ENCODE results near the gene LCLAT1.

Gene LCLAT1

DNA sequence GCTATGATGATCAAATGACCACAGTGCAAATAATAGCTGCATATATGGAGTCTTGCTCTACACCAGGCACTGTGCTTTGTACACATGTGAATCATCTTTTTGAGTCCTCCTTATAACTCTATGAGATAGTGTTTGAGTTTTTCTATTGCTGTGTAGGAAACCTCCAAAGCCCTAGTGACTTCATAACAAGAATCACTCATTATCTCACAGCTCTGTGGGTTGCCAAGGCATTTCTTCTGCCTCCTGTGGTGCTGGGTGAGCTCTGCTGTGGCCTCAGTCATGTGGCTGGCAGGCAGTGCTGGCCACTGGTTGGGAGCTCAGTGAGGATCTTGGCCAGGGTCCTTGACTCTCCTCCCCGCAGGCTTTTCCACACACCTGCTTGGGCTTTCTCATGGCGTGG is 206.8 kb downstream of the LCLAT1 start:
- TF ChIP-seq, protein P1, sequence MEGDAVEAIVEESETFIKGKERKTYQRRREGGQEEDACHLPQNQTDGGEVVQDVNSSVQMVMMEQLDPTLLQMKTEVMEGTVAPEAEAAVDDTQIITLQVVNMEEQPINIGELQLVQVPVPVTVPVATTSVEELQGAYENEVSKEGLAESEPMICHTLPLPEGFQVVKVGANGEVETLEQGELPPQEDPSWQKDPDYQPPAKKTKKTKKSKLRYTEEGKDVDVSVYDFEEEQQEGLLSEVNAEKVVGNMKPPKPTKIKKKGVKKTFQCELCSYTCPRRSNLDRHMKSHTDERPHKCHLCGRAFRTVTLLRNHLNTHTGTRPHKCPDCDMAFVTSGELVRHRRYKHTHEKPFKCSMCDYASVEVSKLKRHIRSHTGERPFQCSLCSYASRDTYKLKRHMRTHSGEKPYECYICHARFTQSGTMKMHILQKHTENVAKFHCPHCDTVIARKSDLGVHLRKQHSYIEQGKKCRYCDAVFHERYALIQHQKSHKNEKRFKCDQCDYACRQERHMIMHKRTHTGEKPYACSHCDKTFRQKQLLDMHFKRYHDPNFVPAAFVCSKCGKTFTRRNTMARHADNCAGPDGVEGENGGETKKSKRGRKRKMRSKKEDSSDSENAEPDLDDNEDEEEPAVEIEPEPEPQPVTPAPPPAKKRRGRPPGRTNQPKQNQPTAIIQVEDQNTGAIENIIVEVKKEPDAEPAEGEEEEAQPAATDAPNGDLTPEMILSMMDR (IDR thresholded peaks at IDR 0.05; ENCODE audit: insufficient read depth, low read length, poor library complexity, severe bottlenecking) = no peak
- no peak for TF ChIP-seq EZH2phosphoT487 (conservative IDR thresholded peaks at IDR 0.05; ENCODE audit: low read length)
- H4K20me1 ChIP-seq (ENCODE audit: low read depth, low read length) = no peaks in the 10 kb centered on the region
- no peak overlapping the region for H3K27ac ChIP-seq (ENCODE audit: low read depth, low read length)
- H3K9me3 ChIP-seq (ENCODE audit: insufficient read depth, low read length) = no peaks in the 10 kb centered on the region
- no peak overlapping the region for H2AFZ ChIP-seq (ENCODE audit: low read depth, low read length, severe bottlenecking)
- no peak overlapping the region for H3K9ac ChIP-seq (ENCODE audit: low read length)
- no peaks in the 10 kb centered on the region for H3K79me2 ChIP-seq (ENCODE audit: insufficient read depth, low read length)
- no peak overlapping the region for H3K4me2 ChIP-seq (ENCODE audit: low read depth, low read length, poor library complexity, severe bottlenecking)
- H3K27me3 ChIP-seq (ENCODE audit: low read length) = no peaks in the 10 kb centered on the region
- no peaks in the 10 kb centered on the region for H3K36me3 ChIP-seq (ENCODE audit: low read length)
- no peak overlapping the region for H3K4me3 ChIP-seq (ENCODE audit: insufficient read depth, low read length, poor library complexity, severe bottlenecking)
- H3K9me2 ChIP-seq (replicated peaks; ENCODE audit: insufficient read depth, low read length) = no peaks in the 10 kb centered on the region
- H3F3A ChIP-seq (ENCODE audit: insufficient read depth) = no peaks in the 10 kb centered on the region

DNA sequence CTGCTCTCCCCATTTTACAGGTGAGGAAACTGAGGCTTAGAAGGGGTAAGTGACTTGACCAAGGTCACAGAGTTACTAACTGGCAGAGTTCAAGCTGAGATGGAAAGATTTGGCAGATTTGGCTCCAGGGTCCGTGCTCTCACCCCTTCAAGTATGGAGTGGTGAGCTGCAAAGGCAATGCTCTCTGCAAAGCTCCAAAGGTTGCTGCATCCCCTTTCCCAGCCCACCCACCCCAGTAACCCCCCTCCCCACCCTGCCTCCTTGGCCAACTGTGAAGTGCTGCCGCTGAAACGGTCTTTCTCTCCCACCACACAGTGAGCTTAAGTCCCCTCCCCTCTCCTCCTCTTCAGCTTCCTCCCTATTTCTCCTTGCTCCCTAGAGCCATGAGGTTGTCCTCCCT is 207.4 kb downstream of the LCLAT1 start:
- Histone ChIP-seq H3K79me2 (ENCODE audit: insufficient read depth, low read length) (no peaks in the 10 kb centered on the region), H3K4me2 (ENCODE audit: low read depth, low read length, poor library complexity, severe bottlenecking) (no peak overlapping the region)

DNA sequence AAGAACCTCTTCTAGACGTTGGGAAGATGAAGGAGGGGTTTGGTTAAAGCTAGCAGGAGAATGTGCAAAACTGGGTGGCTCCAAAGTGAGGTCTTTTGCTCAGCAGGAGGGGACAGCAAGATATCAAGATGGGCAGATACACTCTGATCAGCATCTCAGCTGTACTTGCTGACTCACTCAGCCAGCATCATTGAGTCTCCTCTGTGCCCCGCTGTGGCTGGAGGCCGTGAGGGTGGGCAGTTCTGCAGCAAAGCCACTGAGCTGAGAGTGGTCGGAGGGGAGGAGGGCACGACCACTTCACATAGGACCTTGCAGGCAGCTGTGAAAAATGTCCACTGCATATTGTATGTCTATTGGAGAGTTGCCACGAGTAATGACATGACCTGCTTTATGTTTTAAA is 208.2 kb downstream of the LCLAT1 start:
- Histone ChIP-seq H3K9me2 (replicated peaks; ENCODE audit: insufficient read depth, low read length) (no peaks in the 10 kb centered on the region), H3K27ac (ENCODE audit: low read depth, low read length) (no peak overlapping the region), H3K9me3 (ENCODE audit: insufficient read depth, low read length) (no peaks in the 10 kb centered on the region), H3K4me2 (ENCODE audit: low read depth, low read length, poor library complexity, severe bottlenecking) (no peak overlapping the region), H3K9ac (ENCODE audit: low read length) (no peak overlapping the region), H3K79me2 (ENCODE audit: insufficient read depth, low read length) (no peaks in the 10 kb centered on the region), H3K4me3 (ENCODE audit: insufficient read depth, low read length, poor library complexity, severe bottlenecking) (no peak overlapping the region), H4K20me1 (ENCODE audit: low read depth, low read length) (no peaks in the 10 kb centered on the region), H3F3A (ENCODE audit: insufficient read depth) (no peaks in the 10 kb centered on the region), H3K36me3 (ENCODE audit: low read length) (no peaks in the 10 kb centered on the region), H2AFZ (ENCODE audit: low read depth, low read length, severe bottlenecking) (no peak overlapping the region), H3K27me3 (ENCODE audit: low read length) (no peaks in the 10 kb centered on the region)
- TF ChIP-seq, protein P1 (IDR thresholded peaks at IDR 0.05; ENCODE audit: insufficient read depth, low read length, poor library complexity, severe bottlenecking) = no peak
- TF ChIP-seq EZH2phosphoT487 (conservative IDR thresholded peaks at IDR 0.05; ENCODE audit: low read length) = no peak

More for the DNA sequence above, 207.4 kb downstream of the LCLAT1 start:
- H3K27me3 ChIP-seq (ENCODE audit: low read length) = no peaks in the 10 kb centered on the region
- no peaks in the 10 kb centered on the region for H3K9me3 ChIP-seq (ENCODE audit: insufficient read depth, low read length)
- TF ChIP-seq, protein P1 (IDR thresholded peaks at IDR 0.05; ENCODE audit: insufficient read depth, low read length, poor library complexity, severe bottlenecking) = no peak
- no peak for TF ChIP-seq EZH2phosphoT487 (conservative IDR thresholded peaks at IDR 0.05; ENCODE audit: low read length)
- H3F3A ChIP-seq (ENCODE audit: insufficient read depth) = no peaks in the 10 kb centered on the region
- no peak overlapping the region for H2AFZ ChIP-seq (ENCODE audit: low read depth, low read length, severe bottlenecking)
- no peaks in the 10 kb centered on the region for H3K36me3 ChIP-seq (ENCODE audit: low read length)
- no peak overlapping the region for H3K9ac ChIP-seq (ENCODE audit: low read length)
- no peaks in the 10 kb centered on the region for H3K9me2 ChIP-seq (replicated peaks; ENCODE audit: insufficient read depth, low read length)
- H4K20me1 ChIP-seq (ENCODE audit: low read depth, low read length) = no peaks in the 10 kb centered on the region
- no peak overlapping the region for H3K27ac ChIP-seq (ENCODE audit: low read depth, low read length)
- no peak overlapping the region for H3K4me3 ChIP-seq (ENCODE audit: insufficient read depth, low read length, poor library complexity, severe bottlenecking)
